Fibroblast of the aortic adventitia (primary cell): ENCODE measurements around the gene DNPEP. TPM values are rescaled to one million over a fixed set of nuclear protein-coding genes. Genes with fewer than 3 reads are reported as not detected.

Experiments
- DNase-seq: peaks from one replicate; pipeline ENCODE4 v3.0.0-alpha.2; 2010; ENCODE audit warnings: low read depth
- H3K4me3 ChIP-seq: 2 replicates; pipeline ENCODE4 v1.5.1; 2011; ENCODE audit warnings: low read depth, mild to moderate bottlenecking, control low read depth, low read length, moderate library complexity
- total RNA-seq: library from RNA; depleted of rRNA; stranded (reverse); fragments of >200 nt; gene quantifications from 2 replicates; pipeline ENCODE4 v1.2.3, GENCODE V29; 2012; ENCODE audit warnings: low replicate concordance
- TF ChIP-seq, protein P1 (sequence below): IDR thresholded peaks from 2 replicates; pipeline ENCODE4 v1.5.1; 2011; ENCODE audit warnings: mild to moderate bottlenecking, low read length, control low read depth, inconsistent platforms; ENCODE audit not compliant: insufficient read depth

The DNPEP gene
- total RNA-seq, 1 donor, result 55.0 TPM

DNA sequence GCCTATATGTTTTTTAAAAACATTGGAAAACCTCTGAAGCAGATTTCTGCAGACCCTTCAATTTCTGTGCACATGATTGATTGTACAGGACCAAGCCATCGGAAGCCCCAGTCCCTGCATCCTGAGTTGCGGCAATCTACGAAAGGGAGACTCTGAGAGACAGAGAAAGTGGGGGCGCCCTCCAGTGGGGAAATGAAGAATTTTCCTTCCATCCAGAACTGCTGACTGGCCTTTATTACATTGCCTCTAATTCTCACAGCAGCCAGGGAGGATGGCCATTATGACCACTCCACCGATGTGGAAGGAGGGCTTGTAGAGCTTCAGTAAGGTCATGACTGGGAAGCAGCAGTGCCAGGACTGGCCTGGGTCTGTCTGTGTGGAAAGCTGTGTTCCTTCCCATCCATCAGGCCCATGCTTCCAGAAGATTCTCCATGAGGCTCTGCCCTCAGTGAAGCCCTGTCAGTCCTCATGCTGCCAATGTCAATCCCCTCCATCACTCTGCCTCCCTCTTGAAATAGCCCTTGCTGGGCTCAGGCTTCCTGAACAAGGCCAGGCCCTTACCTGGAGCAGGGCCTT, 35.2 kb downstream of the DNPEP start:
- DNase-seq, result peak; percentile 65

GRCh38 chr2:219350710-219351221, 36.9 kb downstream of the DNPEP start:
- TF ChIP-seq, protein P1, sequence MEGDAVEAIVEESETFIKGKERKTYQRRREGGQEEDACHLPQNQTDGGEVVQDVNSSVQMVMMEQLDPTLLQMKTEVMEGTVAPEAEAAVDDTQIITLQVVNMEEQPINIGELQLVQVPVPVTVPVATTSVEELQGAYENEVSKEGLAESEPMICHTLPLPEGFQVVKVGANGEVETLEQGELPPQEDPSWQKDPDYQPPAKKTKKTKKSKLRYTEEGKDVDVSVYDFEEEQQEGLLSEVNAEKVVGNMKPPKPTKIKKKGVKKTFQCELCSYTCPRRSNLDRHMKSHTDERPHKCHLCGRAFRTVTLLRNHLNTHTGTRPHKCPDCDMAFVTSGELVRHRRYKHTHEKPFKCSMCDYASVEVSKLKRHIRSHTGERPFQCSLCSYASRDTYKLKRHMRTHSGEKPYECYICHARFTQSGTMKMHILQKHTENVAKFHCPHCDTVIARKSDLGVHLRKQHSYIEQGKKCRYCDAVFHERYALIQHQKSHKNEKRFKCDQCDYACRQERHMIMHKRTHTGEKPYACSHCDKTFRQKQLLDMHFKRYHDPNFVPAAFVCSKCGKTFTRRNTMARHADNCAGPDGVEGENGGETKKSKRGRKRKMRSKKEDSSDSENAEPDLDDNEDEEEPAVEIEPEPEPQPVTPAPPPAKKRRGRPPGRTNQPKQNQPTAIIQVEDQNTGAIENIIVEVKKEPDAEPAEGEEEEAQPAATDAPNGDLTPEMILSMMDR, result no peak
- H3K4me3 ChIP-seq, result no peak overlapping the region
- DNase-seq, result peak; percentile 74

More for the DNA sequence above, 35.2 kb downstream of the DNPEP start:
- no peak overlapping the region for H3K4me3 ChIP-seq
- TF ChIP-seq, protein P1, result peak; percentile 72

GRCh38 chr2:219350215-219350614, 37.5 kb downstream of the DNPEP start:
- no peak for DNase-seq
- H3K4me3 ChIP-seq, result no peak overlapping the region
- TF ChIP-seq, protein P1, result no peak

- TF ChIP-seq, protein P1, result no peak
- H3K4me3 ChIP-seq, result no peak overlapping the region
- DNase-seq, result peak; percentile 55
Measured at GRCh38 chr2:219344751-219345430, 42.8 kb downstream of the DNPEP start.

DNA sequence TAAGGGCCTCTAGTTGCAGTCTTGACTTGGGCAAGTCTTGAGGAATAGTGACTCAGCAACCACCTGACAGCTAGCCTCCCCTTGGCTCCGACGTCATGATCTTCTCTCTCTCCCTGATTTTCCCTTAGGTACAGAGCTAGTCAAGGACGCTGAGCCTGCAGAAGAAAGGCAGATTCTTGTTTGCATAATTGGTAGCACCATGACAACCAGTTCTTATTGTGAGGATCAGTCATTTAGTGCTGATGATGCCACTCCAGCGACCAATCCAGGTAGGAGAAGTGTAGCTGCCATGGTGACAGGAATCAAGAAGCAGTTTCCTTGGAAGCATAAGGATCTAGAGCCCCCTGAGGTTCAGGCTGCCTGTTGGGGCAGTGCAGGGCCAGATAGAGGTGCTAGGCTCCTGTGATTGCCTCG, 52.3 kb downstream of the DNPEP start:
- TF ChIP-seq, protein P1, result no peak
- DNase-seq, result no peak
- no peak overlapping the region for H3K4me3 ChIP-seq

DNA sequence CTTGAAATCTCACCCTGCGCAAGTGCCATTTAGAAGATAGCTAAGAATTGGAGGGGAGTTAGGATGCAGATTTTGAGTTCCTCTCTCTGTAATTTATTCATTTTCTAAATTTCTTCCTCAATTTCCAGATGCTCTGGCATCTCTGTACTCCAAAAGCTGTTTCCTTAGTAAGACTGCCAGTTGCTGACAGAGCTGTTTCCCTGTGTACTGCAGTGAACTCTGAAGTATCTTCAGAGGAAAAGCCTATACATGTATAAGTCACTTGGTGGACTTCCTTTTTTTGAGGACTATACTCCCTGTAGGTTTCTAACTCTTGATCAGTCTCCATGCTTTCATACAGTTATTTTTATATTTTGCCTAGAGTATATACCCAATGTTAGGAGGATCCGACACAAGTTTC, 53.6 kb downstream of the DNPEP start:
- DNase-seq, result no peak
- TF ChIP-seq, protein P1, result no peak
- H3K4me3 ChIP-seq, result no peak overlapping the region
